B cell (primary cell): Measurements from ENCODE around the gene GMPPA.

Experiments used
- EZH2 ChIP-seq: IDR thresholded peaks from 2 replicates; pipeline ENCODE4 v1.6.1; 2012; ENCODE audit warnings: borderline replicate concordance, low read depth, mild to moderate bottlenecking, moderate library complexity, low read length; ENCODE audit not compliant: insufficient read depth, poor library complexity, severe bottlenecking
- TF ChIP-seq, protein P1 (sequence below): fragments of 200-600 bp; IDR thresholded peaks from one replicate; pipeline ENCODE4 v1.8.0; 2022; ENCODE audit warnings: antibody characterized with exemption, mild to moderate bottlenecking

- TF ChIP-seq EZH2, result no peak
- TF ChIP-seq, protein P1, sequence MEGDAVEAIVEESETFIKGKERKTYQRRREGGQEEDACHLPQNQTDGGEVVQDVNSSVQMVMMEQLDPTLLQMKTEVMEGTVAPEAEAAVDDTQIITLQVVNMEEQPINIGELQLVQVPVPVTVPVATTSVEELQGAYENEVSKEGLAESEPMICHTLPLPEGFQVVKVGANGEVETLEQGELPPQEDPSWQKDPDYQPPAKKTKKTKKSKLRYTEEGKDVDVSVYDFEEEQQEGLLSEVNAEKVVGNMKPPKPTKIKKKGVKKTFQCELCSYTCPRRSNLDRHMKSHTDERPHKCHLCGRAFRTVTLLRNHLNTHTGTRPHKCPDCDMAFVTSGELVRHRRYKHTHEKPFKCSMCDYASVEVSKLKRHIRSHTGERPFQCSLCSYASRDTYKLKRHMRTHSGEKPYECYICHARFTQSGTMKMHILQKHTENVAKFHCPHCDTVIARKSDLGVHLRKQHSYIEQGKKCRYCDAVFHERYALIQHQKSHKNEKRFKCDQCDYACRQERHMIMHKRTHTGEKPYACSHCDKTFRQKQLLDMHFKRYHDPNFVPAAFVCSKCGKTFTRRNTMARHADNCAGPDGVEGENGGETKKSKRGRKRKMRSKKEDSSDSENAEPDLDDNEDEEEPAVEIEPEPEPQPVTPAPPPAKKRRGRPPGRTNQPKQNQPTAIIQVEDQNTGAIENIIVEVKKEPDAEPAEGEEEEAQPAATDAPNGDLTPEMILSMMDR, result no peak
Observed at GRCh38 chr2:219453671-219454590, 44.8 kb upstream of the GMPPA start.
